ENCODE data around the gene ZNF385C. TPM values are rescaled to one million over a fixed set of nuclear protein-coding genes. Genes with fewer than 3 reads are reported as not detected.
A peak's percentile ranks its signal among the peaks of the same experiment; 100 is the strongest.

The ZNF385C gene
- total RNA-seq, 2 donors from 2014 or later = 1.4 to 2.1 TPM

DNA sequence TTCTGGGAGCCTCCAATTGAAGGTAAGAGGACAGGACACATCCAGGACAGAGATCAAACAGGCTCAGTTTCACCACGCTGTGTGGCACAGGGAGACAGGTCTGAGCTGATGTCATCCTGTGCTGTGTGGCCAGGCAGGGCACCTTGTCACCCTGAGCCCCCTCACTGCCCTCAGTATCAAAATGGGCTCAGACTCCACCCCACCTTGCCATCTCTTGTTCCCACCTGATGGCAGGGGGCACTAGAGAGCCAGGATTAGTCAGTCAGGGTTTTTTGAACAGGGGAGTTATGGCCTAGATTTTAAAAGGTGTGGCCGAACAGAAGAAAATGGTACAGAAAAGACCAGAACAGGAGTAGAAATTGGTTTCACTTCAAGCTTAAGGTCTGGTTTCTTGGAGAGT, 20.3 kb upstream of the ZNF385C start:
- TF ChIP-seq, protein P1, sequence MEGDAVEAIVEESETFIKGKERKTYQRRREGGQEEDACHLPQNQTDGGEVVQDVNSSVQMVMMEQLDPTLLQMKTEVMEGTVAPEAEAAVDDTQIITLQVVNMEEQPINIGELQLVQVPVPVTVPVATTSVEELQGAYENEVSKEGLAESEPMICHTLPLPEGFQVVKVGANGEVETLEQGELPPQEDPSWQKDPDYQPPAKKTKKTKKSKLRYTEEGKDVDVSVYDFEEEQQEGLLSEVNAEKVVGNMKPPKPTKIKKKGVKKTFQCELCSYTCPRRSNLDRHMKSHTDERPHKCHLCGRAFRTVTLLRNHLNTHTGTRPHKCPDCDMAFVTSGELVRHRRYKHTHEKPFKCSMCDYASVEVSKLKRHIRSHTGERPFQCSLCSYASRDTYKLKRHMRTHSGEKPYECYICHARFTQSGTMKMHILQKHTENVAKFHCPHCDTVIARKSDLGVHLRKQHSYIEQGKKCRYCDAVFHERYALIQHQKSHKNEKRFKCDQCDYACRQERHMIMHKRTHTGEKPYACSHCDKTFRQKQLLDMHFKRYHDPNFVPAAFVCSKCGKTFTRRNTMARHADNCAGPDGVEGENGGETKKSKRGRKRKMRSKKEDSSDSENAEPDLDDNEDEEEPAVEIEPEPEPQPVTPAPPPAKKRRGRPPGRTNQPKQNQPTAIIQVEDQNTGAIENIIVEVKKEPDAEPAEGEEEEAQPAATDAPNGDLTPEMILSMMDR (conservative IDR thresholded peaks at IDR 0.05) = peak; percentile 71
- WGBS, 2 experiments (ENCODE audit: insufficient coverage in 1 of 2, insufficient read length in 1 of 2) = 84% methylated on average over 2 of the region's 2 CpGs; no CpG with 5 or more reads in 1 of the 2 experiments
- no peaks in the 10 kb centered on the region for H3K4me1 ChIP-seq (ENCODE audit: control insufficient read depth, insufficient read depth, low read length)
- no peak overlapping the region for H3K4me3 ChIP-seq (ENCODE audit: low read length)
- H3K9me3 ChIP-seq (ENCODE audit: control insufficient read depth, low read length) = no peaks in the 10 kb centered on the region
- H3K27me3 ChIP-seq (ENCODE audit: control insufficient read depth, insufficient read depth, low read length, poor library complexity, severe bottlenecking) = no peaks in the 10 kb centered on the region
- DNase-seq = peak; percentile 88
- Mint-ChIP-seq H3K27ac (no peak overlapping the region), H3K4me3 (no peak overlapping the region), H3K4me1 (peaks cover 7% of the 10 kb centered on the region), H3K36me3 (ENCODE audit: low read depth) (peaks cover 27% of the 10 kb centered on the region), H3K27me3 (ENCODE audit: insufficient read depth) (no peaks in the 10 kb centered on the region), H3K9me3 (no peaks in the 10 kb centered on the region)
- H3K9ac ChIP-seq (ENCODE audit: extremely low read depth, low read length, poor library complexity, severe bottlenecking) = no peak overlapping the region
- peaks cover 21% of the 10 kb centered on the region for H3K36me3 ChIP-seq (ENCODE audit: control insufficient read depth, insufficient read depth, low read length)
- no peak overlapping the region for H3K27ac ChIP-seq (ENCODE audit: low read depth, low read length)

DNA sequence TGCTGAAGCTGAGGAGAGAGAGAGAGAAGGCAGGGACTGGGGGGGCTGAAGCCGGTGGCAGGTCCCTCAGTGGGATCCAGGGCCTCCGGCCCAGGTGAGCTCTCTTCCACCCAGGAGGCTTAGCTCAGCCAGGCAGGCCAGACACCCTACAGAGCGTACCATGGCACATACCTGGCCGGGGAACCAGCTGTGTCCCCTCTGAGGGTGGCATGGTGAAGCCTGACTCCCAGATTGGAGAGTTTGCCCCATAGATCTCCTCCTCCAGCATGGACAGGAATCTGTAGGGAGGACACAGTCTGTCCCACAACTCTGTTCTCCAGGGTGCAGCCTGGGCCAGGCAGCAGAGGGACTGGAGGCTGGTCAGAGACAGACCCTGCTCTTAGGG, 19.8 kb upstream of the ZNF385C start:
- H3K4me3 Mint-ChIP-seq = no peak overlapping the region
- no peak overlapping the region for H3K27ac Mint-ChIP-seq

DNA sequence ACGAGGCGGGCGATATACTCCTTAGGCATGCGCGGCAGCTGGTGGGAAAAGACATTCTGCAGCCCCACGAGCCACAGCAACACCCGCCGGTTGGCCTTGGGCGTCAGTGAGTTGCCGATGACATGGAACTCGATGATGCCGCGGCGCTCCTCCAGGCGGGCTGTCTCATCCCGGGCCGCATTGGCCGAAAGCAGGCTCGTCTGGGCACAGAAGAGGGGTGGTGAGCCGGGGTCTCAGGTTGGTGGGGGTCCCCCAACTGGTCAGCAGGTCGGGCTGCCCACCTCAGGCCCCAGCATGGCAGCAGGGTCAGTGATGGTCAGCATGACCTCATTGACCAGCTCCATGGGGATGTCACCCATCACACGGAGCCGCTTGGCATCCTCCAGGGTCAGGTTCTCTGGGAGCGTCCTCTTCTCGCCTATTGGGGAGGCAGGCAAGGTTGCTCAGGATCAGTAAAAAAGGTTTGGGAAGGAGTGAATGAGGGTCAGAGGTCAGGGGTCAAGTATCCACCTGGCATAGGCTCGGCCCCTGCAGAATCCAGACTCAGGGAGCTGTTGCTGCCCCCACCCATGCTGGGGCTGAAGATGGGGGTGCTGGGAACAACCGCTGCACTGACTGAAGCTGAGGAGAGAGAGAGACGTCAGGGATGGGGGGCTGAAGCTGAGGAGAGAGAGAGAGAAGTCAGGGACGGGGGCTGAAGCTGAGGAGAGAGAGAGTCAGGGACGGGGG, 19.3 kb upstream of the ZNF385C start:
- H3K27ac Mint-ChIP-seq = peak overlapping the region; percentile 35
- Histone ChIP-seq H3K27me3 (ENCODE audit: control insufficient read depth, insufficient read depth, low read length, poor library complexity, severe bottlenecking) (no peaks in the 10 kb centered on the region), H3K9me3 (ENCODE audit: control insufficient read depth, low read length) (no peaks in the 10 kb centered on the region), H3K27ac (ENCODE audit: low read depth, low read length) (no peak overlapping the region), H3K4me3 (ENCODE audit: low read length) (no peak overlapping the region), H3K36me3 (ENCODE audit: control insufficient read depth, insufficient read depth, low read length) (peaks cover 21% of the 10 kb centered on the region), H3K9ac (ENCODE audit: extremely low read depth, low read length, poor library complexity, severe bottlenecking) (no peak overlapping the region), H3K4me1 (ENCODE audit: control insufficient read depth, insufficient read depth, low read length) (no peaks in the 10 kb centered on the region)
- no peaks in the 10 kb centered on the region for H3K27me3 Mint-ChIP-seq (ENCODE audit: insufficient read depth)
- WGBS, 2 experiments (ENCODE audit: insufficient coverage in 1 of 2, insufficient read length in 1 of 2) = 94 to 95% methylated on average over 14 to 30 of the region's 30 CpGs
- TF ChIP-seq, protein P1 (conservative IDR thresholded peaks at IDR 0.05) = no peak
- H3K9me3 Mint-ChIP-seq = no peaks in the 10 kb centered on the region
- no peak overlapping the region for H3K4me3 Mint-ChIP-seq
- peaks cover 5% of the 10 kb centered on the region for H3K4me1 Mint-ChIP-seq
- DNase-seq = no peak
- H3K36me3 Mint-ChIP-seq (ENCODE audit: low read depth) = peaks cover 28% of the 10 kb centered on the region

More for the DNA sequence above, 19.8 kb upstream of the ZNF385C start:
- Histone ChIP-seq H3K4me3 (ENCODE audit: low read length) (no peak overlapping the region), H3K36me3 (ENCODE audit: control insufficient read depth, insufficient read depth, low read length) (peaks cover 21% of the 10 kb centered on the region), H3K9me3 (ENCODE audit: control insufficient read depth, low read length) (no peaks in the 10 kb centered on the region), H3K4me1 (ENCODE audit: control insufficient read depth, insufficient read depth, low read length) (no peaks in the 10 kb centered on the region), H3K9ac (ENCODE audit: extremely low read depth, low read length, poor library complexity, severe bottlenecking) (no peak overlapping the region), H3K27me3 (ENCODE audit: control insufficient read depth, insufficient read depth, low read length, poor library complexity, severe bottlenecking) (no peaks in the 10 kb centered on the region), H3K27ac (ENCODE audit: low read depth, low read length) (no peak overlapping the region)
- no peaks in the 10 kb centered on the region for H3K27me3 Mint-ChIP-seq (ENCODE audit: insufficient read depth)
- H3K36me3 Mint-ChIP-seq (ENCODE audit: low read depth) = peaks cover 28% of the 10 kb centered on the region
- H3K9me3 Mint-ChIP-seq = no peaks in the 10 kb centered on the region
- no peak for DNase-seq
- H3K4me1 Mint-ChIP-seq = peaks cover 7% of the 10 kb centered on the region
- 83 to 92% methylated on average over 2 to 4 of the region's 4 CpGs for WGBS, 2 experiments (ENCODE audit: insufficient coverage in 1 of 2, insufficient read length in 1 of 2)
- TF ChIP-seq, protein P1 (conservative IDR thresholded peaks at IDR 0.05) = no peak

Data from endodermal cell (in vitro differentiated cells).